HepG2 (cell line): ENCODE data around the gene CCDC174. TPM values are rescaled to one million over a fixed set of nuclear protein-coding genes. Genes with fewer than 3 reads are reported as not detected.

ENCODE experiments used
- ARID3A ChIP-seq: IDR thresholded peaks from 2 replicates; pipeline ENCODE4 v1.6.1; 2012; ENCODE audit warnings: low read depth, low read length, improper control_type of control experiment
- E2F5 ChIP-seq: sonication (generic); formaldehyde crosslinking; conservative IDR thresholded peaks from 2 replicates; pipeline ENCODE4 v1.4.0; 2020; ENCODE audit warnings: missing genetic modification reagents
- GABPB1 ChIP-seq: IDR thresholded peaks from 2 replicates; pipeline ENCODE4 v1.6.1; 2016; ENCODE audit warnings: mild to moderate bottlenecking, missing genetic modification reagents, moderate library complexity, missing compliant biosample characterization
- MAFF ChIP-seq: IDR thresholded peaks from 2 replicates; pipeline ENCODE4 v1.6.1; 2011; ENCODE audit warnings: low read depth, low read length, improper control_type of control experiment
- MXI1 ChIP-seq: IDR thresholded peaks from 3 replicates; pipeline ENCODE4 v1.6.1; 2012; ENCODE audit warnings: low read depth, low read length, inconsistent platforms, borderline replicate concordance
- NFE2L1 ChIP-seq: sonication (generic); formaldehyde crosslinking; IDR thresholded peaks from 2 replicates; pipeline ENCODE4 v1.4.0; 2020; ENCODE audit warnings: missing genetic modification reagents, mild to moderate bottlenecking, borderline replicate concordance
- NFRKB ChIP-seq: fragments of 450-650 bp; IDR thresholded peaks from 2 replicates; pipeline ENCODE4 v1.6.1; 2017
- SCMH1 ChIP-seq: sonication (generic); formaldehyde crosslinking; IDR thresholded peaks from 2 replicates; pipeline ENCODE4 v1.9.0; 2021; ENCODE audit warnings: missing genetic modification reagents, mild to moderate bottlenecking, borderline replicate concordance
- TFDP2 ChIP-seq: sonication (generic); formaldehyde crosslinking; IDR thresholded peaks from 2 replicates; pipeline ENCODE4 v1.4.0; 2020; ENCODE audit warnings: missing genetic modification reagents
- ZBTB40 ChIP-seq, 2 experiments: fragments of 450-650 bp in 1 of 2; sonication (generic) in 1 of 2; formaldehyde crosslinking in 1 of 2; IDR thresholded peaks; 2 replicates each; pipeline versions ENCODE4 v1.6.1 to v1.8.0; 2016 to 2022; ENCODE audit warnings: antibody characterized with exemption in 1 of 2, mild to moderate bottlenecking in 1 of 2, missing genetic modification reagents in 1 of 2
- ZFP90 ChIP-seq: sonication (generic); formaldehyde crosslinking; IDR thresholded peaks from 2 replicates; pipeline ENCODE4 v1.8.0; 2022; ENCODE audit warnings: missing genetic modification reagents, mild to moderate bottlenecking, inconsistent platforms, borderline replicate concordance
- ZNF143 ChIP-seq: sonication (generic); formaldehyde crosslinking; IDR thresholded peaks from 2 replicates; pipeline ENCODE4 v1.4.0; 2020; ENCODE audit warnings: missing genetic modification reagents
- ZNF331 ChIP-seq: sonication (generic); formaldehyde crosslinking; IDR thresholded peaks from 2 replicates; pipeline ENCODE4 v1.4.0; 2020; ENCODE audit warnings: missing genetic modification reagents
- ZNF33B ChIP-seq: sonication (generic); formaldehyde crosslinking; IDR thresholded peaks from 2 replicates; pipeline ENCODE4 v1.5.1; 2020; ENCODE audit warnings: mild to moderate bottlenecking, missing genetic modification reagents
- ZSCAN31 ChIP-seq: sonication (generic); formaldehyde crosslinking; IDR thresholded peaks from 2 replicates; pipeline ENCODE4 v1.5.0; 2020; ENCODE audit warnings: low read depth, mild to moderate bottlenecking, missing genetic modification reagents
- polyA plus RNA-seq, 8 experiments: library from polyadenylated mRNA; depleted of rRNA in 3 of 8; stranded (reverse) in 7 of 8; unstranded in 1 of 8; fragments of >200 nt; fragmentation: Illumina TruSeq in 4 of 8; extraction: Trizol in 4 of 8; gene quantifications; 2 replicates each; pipeline versions ENCODE4 v1.2.1 to v1.2.3, GENCODE V29; 2011 to 2016; ENCODE audit warnings: low read depth in 4 of 8, missing spikeins in 1 of 8, mixed read lengths in 1 of 8; ENCODE audit not compliant: insufficient read depth in 1 of 8
- total RNA-seq, 5 experiments: library from RNA; depleted of rRNA; stranded (reverse); fragments of >200 nt; fragmentation: Illumina TruSeq; extraction: Trizol; gene quantifications; 2 replicates each; pipeline ENCODE4 v1.2.3, GENCODE V29; 2016; ENCODE audit warnings: low read depth in 1 of 5

Gene CCDC174
- total and polyA plus RNA-seq, 2 of the 13 experiments (the other 11 are each of a cell fraction or from before 2014, with no cell fraction given): 5.4 to 11.0 TPM

- peak; percentile 70; the same call in 1 of the 2 replicates for TF ChIP-seq ZNF33B
- peak; percentile 21; the same call in 1 of the 2 replicates for TF ChIP-seq ZBTB40 (IDR thresholded peaks at IDR 0.05)
- TF ChIP-seq ZBTB40 (CRISPR knock-in tag; IDR thresholded peaks at IDR 0.05): peak; percentile 79
- TF ChIP-seq ARID3A: peak; percentile 72; the same call in 1 of the 2 replicates
- TF ChIP-seq E2F5 (CRISPR knock-in tag): no peak
- peak; percentile 86 for TF ChIP-seq NFRKB
- peak; percentile 80 for TF ChIP-seq ZNF331 (CRISPR knock-in tag)
- TF ChIP-seq MXI1: 0 out of 3 replicates have a peak, but pooled peaks have one; percentile 39
- 0 out of 2 replicates have a peak, but pooled peaks have one; percentile 45 for TF ChIP-seq ZFP90 (CRISPR knock-in tag)
- peak; percentile 81 for TF ChIP-seq ZNF143 (CRISPR knock-in tag)
- TF ChIP-seq NFE2L1 (CRISPR knock-in tag): 0 out of 2 replicates have a peak, but pooled peaks have one; percentile 78
- TF ChIP-seq GABPB1: peak; percentile 98
- TF ChIP-seq SCMH1: no peak
- TF ChIP-seq TFDP2 (CRISPR knock-in tag): 0 out of 2 replicates have a peak, but pooled peaks have one; percentile 21
- TF ChIP-seq ZSCAN31: peak; percentile 73
- peak; percentile 30; the same call in 1 of the 2 replicates for TF ChIP-seq MAFF
These were observed at the start of gene CCDC174 (continued) for GRCh38 chr3:14651440-14652251.
